LNCaP clone FGC (cell line): ENCODE measurements around the gene KIAA1549.
"Not testable (repeated sequence)": the region's sequence is repeated elsewhere in the genome, so short reads cannot be mapped to it uniquely, and the experiment has no call there.

Source experiments
- DNase-seq: peaks from one replicate; pipeline ENCODE4 v3.0.0-alpha.2; 2011; ENCODE audit warnings: low read depth
- H3K4me3 ChIP-seq: 2 replicates; pipeline ENCODE4 v1.5.1; 2011; ENCODE audit warnings: mild to moderate bottlenecking, low read depth, low read length, control low read depth
- CTCF ChIP-seq: IDR thresholded peaks from 2 replicates; pipeline ENCODE4 v1.5.1; 2012; ENCODE audit warnings: mild to moderate bottlenecking; ENCODE audit not compliant: control insufficient read depth, insufficient read depth; ENCODE audit errors: extremely low read depth

KIAA1549 gene

DNA sequence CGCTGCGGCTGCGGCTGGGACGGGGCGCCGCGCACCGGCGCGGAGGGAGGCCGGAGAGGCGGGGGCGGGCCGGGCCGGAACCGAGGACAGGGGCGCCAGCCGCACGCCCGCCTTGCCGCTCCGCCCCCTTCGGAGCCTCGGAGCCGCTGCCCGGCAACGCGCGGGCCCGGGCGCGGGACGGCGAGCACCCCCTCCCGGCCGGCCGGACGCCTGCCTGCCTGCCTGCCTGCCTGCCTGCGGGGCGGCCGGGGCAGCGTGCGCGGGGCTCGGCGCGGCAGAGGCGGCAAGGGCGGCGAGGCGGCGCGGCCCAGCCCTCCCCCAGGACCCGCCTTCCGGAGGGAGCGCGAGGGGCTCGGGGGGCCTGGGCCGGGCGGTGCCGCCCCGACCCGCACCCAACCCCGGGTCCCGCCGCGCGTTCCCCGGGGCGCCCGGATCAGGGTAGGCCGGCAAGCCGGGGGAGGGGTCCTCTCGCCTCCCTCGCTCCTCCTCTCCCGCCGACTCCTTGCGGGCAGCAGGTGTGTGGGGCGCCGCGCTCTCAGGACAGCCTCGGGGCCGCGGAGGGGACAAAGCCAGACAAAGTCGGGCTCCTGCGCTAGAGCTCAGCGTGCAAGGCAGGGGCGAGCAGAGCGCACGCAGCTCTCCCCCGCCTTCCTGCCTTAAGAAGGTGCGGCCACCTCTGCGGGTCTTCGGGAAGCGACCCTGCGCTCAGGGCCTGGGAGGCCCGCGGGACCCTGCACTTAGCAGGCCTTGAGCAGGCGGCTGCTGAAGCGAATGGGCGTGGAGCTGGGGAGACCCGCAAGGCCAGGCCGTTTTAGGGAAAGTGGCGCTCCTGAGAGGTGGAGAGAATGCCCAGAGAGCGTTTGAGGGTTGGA, at the start of gene KIAA1549:
KIAA1549 (minus strand) TSS at position 58 of the 872 bp plus-strand sequence. CDS start 120 bp downstream, outside the sequence.
- DNase-seq, result no peak
- peak within 1 kb of the TSS; percentile 75 for H3K4me3 ChIP-seq
- peak; percentile 82 for TF ChIP-seq CTCF

GRCh38 chr7:139029353-139029752, 48.2 kb upstream of the KIAA1549 start:
- no peak overlapping the region for H3K4me3 ChIP-seq
- TF ChIP-seq CTCF, result no peak
- DNase-seq, result no peak

- no peak overlapping the region for H3K4me3 ChIP-seq
- TF ChIP-seq CTCF, result no peak
- no peak for DNase-seq
Measured at GRCh38 chr7:139026551-139026950, 45.4 kb upstream of the KIAA1549 start.

- not testable (repeated sequence) for H3K4me3 ChIP-seq, DNase-seq
Measured at GRCh38 chr7:139025861-139026260, 44.7 kb upstream of the KIAA1549 start.

DNA sequence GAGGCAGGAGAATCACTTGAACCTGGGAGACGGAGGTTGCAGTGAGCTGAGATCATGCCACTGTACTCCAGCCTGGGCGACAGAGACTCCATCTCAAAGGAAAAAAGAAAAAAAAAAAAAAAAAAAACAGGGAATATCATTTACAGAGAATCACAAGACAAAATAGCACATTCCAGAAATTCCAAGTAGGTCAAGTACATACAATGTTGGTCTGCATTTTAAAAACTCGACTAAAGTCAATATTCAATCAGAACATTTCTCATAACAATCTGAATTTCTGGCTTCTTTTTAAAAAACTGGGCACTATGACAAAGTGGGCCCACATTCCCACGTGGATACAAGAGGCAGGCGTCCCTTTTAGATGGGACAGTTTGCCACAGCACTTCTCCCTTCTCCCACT, 41.9 kb upstream of the KIAA1549 start:
- no peak overlapping the region for H3K4me3 ChIP-seq
- TF ChIP-seq CTCF, result no peak
- no peak for DNase-seq

DNA sequence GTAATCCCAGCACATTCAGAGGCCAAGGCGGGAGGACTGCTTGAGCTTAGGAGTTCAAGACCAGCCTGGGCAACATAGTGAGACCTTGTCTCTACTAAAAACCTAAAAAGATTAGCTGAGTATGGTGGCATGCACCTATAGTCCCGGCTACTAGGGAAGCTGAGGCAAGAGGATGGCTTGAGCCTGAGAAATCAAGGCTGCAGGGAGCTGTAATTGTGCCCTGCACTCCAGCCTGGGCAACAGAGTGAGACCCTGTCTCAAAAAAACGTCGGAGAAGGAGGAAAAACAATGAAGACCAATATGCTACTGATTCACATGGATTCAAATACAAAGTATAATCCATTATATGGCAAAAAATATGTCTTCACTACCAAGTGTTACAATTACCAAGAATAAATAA, 41.1 kb upstream of the KIAA1549 start:
- no peak for DNase-seq
- no peak overlapping the region for H3K4me3 ChIP-seq
- TF ChIP-seq CTCF, result no peak

DNA sequence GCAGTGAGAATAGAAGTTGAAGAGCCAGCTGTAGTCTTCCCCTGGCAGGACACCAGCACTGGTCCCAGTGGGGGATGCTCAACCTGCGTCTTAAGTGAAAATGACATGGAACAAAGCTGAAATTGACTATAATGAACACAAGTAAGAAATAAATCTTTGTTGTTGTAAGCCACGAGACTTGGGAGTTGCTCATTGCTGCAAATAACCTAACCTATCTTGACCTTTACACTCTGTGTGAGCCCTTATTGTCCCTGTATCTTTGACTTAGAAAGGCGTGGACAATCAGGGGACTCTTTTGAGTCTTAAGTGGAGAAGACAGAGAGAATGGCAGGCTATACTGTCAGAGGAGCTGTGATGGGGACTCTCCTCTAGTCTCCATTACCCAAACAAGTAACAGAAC, 37.7 kb upstream of the KIAA1549 start:
- H3K4me3 ChIP-seq, result no peak overlapping the region
- TF ChIP-seq CTCF, result no peak
- DNase-seq, result no peak
